G401 (cell line): Measurements from ENCODE around the gene ELMOD3. TPM values are rescaled to one million over a fixed set of nuclear protein-coding genes. Genes with fewer than 3 reads are reported as not detected.
"Not testable (repeated sequence)": the region's sequence is repeated elsewhere in the genome, so short reads cannot be mapped to it uniquely, and the experiment has no call there.

ENCODE experiments used
- DNase-seq: peaks from one replicate; pipeline ENCODE4 v3.0.0-alpha.2; 2015; ENCODE audit warnings: low spot score
- in situ Hi-C: cut with HindIII; loops from 2 replicates; pipeline ENCODE4 v1.10.0; 2016; ENCODE audit warnings: low sequenced_read_pairs, mixed read lengths
- total RNA-seq: library from RNA; depleted of rRNA; stranded (reverse); fragments of >200 nt; shearing (Covaris generic); gene quantifications from 2 replicates; pipeline ENCODE4 v1.2.3, GENCODE V29; 2014

ELMOD3 gene
- total RNA-seq, 1 experiment from 2014 or later = 11.2 TPM

DNA sequence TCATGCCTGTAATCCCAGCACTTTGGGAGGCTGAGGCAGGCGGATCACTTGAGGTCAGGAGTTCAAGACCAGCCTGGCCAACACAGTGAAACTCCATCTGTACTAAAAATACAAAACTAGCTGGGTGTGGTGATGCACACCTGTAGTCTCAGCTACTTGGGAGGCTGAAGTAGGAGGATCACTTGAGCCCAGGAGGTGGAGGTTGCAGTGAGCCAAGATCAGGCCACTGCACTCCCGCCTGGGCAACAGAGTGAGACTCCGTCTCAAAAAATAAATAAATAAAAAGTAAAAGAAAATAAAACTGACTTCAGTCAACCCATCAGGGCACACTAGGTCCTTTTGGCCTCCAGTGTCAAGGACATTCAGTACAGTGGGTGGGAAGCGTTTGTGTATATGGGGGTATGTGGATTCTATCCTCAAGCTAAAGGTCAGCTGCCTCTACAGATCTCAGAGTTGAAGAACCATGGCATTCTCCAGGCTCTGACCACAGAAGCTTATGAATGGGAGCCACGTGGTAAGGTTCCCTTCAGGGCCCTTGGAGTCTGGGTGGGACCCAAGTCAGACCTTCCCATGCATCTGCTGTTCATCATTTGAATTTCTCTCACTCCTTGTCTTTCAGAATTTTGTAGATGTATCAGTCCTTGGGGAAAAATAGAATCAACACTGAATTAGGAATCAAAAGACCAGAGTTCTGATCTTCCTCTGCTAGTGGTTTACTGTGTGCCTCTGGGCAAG is 8.3 kb downstream of the ELMOD3 start:
- DNase-seq, in situ Hi-C loops: not testable (repeated sequence)

DNA sequence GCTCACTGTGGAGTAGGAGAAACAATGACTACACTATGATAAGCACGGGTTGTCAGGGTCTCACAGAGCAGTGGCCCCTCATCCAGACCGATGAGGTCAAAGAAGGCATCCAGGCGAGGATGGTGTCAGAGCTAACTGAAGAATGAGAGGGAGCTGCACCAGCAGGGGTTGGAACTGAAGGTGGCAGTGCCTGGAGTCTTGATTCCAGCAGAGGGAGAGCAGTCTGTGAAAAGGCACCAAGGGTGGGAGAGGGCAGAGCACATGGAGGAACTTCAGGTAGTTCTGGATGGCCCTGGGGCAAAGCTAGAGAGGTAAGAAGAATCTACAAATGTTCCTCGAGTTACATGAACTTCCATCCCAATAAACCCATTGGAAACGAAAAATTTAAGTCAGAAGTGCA is 12.6 kb downstream of the ELMOD3 start:
- in situ Hi-C loops = no loop called here
- no peak for DNase-seq

DNA sequence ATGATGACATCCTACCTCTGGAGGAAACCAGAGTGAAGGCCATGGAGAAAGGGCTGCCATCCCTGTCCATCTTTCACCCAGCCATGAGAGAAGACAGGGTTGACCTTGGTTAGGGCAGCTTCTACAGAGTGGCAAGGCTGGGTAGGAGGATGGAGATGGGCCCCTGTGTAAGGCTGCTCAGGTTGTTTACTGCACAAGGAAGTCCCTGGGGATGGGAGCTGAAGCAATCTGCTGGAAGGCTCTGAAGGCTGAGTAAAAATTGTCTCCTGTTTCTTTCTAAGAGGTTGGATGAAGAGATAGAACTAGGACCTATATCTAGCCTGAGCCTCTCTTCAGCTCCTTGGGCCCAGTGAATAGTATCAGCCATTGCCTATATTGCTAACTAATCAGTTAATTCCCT is 14.4 kb downstream of the ELMOD3 start:
- in situ Hi-C loops = no loop called here
- DNase-seq = no peak

DNA sequence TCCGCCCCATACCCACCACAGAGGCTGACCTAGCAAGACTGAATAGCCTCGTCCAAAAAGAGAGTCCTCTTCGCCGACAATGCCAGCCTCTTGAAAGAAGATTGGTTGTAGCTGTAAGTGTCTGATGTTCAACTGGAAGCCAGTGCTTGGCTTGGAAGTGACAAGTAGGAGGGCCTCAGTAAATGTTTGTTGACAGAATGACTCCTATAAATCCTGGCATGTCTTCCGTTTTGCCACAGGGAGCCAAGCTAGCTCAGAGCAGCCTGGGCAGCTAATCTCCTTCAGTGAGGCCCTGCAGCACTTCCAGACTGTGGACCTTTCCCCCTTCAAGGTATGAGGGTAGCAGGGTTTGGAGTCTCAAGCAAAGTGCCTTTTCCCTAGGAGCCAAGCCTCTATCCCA is 14.9 kb downstream of the ELMOD3 start:
- DNase-seq = no peak
- in situ Hi-C loops = no loop called here

DNA sequence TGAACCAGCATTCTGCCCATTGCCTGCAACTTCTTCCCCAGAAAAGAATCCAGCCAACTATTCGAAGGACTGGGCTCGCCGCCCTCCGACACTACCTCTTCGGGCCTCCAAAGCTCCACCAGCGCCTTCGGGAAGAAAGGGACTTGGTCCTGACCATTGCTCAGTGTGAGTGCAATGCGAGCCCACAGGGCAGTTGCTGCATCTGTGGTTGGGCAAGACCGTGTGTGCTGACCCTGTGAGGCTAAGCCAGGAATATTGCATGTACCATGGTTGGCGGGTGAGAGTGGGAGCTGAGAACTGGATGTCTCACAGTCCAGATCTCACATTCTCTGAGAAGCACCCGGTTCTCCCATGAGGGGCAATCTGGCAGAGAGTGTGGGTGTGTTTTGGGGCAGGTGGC is 16.5 kb downstream of the ELMOD3 start:
- no peak for DNase-seq

DNA sequence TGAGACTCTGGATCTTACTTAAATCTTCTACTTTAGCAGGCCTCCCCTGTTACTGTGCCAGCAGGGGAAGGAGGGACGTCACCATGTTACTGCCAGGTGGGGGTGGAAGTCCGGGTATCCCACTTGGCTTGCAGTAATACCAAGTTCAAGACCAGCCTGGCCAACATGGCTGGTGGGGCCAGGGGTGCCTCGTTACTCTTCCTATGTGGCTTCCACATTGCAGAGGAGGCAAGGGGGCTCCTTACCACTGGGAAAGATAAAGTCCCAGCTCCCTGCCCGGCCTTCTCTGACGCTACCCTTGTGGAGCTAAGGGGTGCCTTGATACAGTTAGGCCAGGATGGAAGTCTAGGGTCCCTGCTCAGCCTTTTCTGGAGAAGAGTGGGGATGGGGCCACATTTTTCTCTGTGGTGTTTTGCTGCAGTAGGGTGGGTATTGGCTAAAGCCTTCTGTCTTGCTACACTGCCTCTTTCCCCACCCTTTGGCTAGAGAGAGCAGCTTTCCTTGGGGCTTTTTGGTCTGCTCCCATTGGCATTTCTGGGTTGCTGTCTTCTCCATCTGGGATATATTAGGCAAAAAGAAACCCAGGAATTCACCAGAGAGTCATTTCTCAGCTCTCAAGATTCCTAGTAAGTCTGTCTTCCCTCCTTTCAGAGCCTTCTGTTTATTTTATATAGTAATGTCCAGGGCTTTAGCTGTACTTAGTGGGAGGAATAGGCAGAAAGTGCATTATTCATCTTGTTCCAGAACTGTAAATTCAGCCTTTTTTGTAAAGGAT is 21.9 kb downstream of the ELMOD3 start:
- DNase-seq = no peak
- in situ Hi-C loops = no loop called here

More for the DNA sequence above, 16.5 kb downstream of the ELMOD3 start:
- in situ Hi-C loops = no loop called here

DNA sequence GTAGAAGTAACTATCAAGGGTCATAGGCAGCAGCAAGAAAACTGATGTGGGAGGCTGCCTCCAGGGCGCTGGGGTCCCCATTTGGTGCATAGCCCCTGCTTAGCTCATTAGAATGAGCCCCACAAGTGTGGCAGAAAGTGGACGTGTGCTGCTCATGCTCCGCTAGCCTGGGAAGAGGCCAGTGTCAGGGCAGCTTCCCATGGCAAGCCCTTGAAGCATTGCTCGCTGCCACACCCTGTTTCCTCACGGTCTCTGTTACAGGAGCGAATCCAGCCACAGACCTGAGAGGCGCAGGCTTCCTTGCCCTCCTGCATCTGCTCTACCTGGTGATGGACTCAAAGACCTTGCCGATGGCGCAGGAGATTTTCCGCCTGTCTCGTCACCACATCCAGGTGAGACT is 22.5 kb downstream of the ELMOD3 start:
- in situ Hi-C loops = no loop called here

DNA sequence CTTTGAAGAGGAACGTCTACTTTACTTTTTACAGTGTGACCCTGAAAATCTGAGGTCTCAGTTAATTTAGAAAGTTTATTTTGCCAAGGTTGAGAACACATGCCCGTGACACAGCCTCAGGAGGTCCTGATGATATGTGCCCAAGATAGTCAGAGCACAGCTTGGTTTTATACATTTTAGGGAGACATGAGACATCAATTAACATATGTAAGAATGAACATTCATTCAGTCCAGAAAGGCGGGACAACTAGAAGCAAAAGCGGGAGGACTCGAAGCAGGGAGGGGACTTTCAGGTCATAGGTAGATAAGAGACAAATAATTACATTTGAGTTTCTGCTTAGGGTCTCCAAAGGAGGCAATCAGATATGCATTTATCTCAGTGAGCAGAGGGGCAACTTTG is 23.7 kb downstream of the ELMOD3 start:
- no peak for DNase-seq
- in situ Hi-C loops = no loop called here

More for the DNA sequence above, 22.5 kb downstream of the ELMOD3 start:
- DNase-seq = no peak

DNA sequence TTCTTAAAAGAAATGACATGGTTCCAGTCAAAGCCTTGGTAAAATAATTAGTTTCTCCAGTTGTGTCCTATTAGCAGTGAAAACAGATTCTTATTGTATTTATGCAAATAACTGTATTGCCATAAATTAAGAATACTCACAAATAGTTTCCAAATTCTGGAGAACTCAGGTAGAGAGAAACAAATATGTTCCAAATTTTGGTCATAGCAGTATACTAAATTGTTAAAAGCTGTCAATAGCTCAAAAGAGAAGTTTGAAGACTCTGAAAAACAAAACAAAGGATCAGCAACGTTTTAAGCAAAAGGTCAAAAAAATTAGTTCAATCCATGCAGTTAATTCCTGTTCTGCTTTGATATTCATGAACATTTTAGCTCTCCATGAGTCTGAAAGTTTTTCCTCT is 25.5 kb downstream of the ELMOD3 start:
- in situ Hi-C loops = no loop called here
- no peak for DNase-seq

DNA sequence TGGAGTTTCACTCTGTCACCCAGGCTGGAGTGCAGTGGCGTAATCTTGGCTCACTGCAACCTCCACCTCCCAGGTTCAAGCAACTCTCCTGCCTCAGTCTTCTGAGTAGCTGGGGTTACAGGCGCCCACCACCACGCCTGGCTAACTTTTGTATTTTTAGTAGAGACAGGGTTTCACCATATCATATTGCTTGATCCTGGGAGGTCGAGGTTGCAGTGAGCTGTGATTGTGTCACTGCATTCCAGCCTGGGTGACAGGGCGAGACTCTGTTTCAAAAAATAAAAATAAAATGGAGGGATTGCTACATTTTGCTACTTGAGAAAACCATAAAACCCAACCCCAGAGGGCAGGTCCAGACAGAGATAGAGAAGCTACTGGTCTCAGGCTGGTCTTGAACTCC is 28.6 kb downstream of the ELMOD3 start:
- in situ Hi-C loops, DNase-seq: not testable (repeated sequence)

DNA sequence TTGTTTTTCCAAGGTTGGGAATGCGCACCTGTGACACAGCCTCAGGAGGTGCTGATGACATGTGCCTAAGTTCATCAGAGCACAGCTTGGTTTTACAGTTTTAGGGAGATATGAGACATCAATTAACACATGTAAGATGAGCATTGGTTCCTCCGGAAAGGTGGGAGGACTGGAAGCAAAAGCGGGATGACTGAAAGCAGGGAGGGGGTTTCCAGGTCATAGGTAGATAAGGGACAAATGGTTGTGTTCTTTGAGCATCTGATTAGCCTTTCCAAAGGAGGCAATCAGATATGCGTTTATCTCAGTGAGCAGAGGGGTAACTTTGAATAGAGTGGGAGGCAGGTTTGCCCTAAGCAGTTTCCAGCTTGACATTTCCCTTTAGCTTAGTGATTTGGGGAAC is 29.3 kb downstream of the ELMOD3 start:
- no peak for DNase-seq
- in situ Hi-C loops = no loop called here

DNA sequence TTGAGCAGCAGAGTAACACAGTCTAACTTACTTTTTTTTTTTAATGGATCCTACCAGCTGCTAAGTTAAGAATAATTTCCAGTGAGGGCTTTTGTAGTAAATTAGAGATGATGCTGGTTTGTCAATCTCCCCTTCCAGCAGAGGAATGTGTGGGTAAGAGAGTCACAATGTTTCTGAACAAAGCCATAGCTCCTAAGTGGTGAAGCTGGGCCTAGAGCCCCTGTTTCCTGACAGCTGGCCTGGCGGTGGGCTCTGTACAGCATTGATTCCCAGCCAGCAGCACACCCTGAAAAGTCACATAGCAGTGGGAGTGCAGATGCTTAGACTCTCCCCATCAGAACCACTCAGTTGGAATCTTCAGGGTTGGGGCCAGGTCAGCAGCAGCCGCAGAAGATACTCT is 31.2 kb downstream of the ELMOD3 start:
- in situ Hi-C loops = no loop called here
- DNase-seq = no peak

DNA sequence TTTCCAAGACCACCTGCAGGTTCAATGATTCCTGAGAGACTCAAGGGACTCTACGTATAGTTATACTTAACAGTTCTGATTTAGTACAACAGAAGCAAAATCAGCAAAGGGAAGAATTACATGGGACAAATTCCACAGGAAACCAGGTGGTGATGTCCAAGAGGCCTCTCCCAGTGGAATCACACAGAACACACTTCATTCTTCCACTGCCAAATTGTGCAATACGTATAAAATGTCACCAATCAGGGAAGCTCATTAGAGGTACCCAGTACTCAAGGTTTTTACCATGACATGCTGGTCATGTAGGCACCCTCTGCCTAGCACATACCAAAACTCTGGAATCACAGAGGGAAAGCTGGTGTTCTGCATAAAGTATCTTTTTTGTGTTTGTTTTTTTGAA is 33.2 kb downstream of the ELMOD3 start:
- in situ Hi-C loops = no loop called here
- no peak for DNase-seq

DNA sequence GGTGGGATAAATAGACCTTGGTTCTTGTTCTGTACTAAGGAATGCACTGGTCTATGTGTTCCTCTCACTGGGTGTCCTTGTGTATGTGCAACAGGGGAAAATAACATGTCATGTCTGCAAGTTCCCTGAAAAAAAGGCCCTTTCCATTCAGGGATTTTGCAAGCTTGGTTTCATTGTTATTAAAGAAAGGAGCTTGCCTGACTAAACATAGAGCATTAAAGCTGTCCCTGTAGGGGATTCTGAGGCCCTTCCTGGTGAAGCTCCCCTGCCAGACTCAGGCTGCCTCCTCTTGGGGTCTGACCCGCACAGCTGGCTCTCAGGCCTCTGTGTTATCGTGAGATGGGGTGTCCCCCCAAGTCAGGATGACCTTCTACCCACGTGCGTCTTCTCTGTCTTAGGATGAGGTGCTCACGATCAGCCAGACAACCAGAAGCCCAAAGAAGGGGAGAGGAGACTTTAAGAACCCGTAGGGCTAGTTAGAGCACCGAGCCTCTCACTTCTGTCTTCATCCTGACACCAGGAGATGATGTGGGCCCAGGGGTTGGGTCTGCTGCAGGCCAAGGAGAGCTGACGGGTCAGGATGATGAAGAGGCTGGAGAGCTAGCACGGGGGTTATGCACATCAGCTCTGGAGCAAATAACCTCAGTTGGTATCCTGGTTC is 34.4 kb downstream of the ELMOD3 start:
- in situ Hi-C loops = no loop called here
- no peak for DNase-seq

DNA sequence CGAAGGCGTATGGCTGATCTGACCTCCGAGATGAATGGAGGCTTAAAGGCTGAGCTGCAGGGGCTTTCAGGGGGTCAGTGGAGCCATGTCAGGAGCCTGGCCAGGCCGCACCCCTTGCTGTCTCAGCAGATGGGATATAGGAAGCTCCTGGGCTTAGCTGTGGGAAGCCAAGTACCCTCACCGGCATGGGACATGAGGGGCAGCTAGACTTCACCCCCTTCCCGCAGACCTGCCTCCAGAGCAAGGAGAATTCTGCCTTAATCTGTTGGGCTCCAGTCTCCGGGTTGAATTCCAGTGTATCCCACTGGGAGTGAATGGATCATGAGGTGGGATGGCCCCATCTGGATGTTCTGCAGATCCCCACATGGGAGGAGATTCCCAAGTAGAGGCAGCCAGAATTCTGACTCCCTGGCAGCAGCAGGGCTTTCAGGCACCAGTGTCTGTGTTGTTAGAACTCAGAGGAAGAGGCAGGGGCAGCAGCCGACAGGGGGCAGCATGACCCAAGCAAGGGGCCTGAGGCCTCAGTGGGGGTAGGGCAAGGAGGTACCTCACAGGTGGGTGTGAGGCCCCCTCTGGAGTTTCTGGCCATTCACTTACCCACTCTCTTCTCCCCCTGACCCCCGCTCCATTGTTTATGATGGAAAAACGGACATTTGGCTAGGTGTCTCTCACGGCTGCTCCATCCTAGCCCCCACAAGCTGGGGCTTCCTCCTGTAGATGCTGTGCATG is 36.5 kb downstream of the ELMOD3 start:
- in situ Hi-C loops = no loop called here
- peak; percentile 19 for DNase-seq

DNA sequence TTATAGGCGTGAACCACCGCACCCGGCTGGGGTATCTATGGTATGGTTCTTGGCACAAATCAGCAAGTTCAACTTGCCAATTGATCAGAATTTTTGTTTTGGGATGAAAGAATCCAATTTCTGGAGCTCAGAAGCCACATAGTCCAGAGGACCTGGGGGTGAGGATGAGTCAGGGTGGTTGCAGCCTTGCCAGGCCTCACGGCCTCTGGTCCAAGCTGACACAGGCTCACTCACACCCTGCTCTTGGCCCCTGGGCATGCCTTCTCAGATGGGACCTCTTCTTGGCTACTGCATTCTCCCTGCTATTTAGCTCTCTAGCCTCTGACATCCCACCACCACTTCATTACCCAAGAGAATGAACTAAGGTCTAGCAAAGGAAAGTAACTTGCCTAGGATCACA is 39.3 kb downstream of the ELMOD3 start:
- DNase-seq = no peak
- in situ Hi-C loops = no loop called here

DNA sequence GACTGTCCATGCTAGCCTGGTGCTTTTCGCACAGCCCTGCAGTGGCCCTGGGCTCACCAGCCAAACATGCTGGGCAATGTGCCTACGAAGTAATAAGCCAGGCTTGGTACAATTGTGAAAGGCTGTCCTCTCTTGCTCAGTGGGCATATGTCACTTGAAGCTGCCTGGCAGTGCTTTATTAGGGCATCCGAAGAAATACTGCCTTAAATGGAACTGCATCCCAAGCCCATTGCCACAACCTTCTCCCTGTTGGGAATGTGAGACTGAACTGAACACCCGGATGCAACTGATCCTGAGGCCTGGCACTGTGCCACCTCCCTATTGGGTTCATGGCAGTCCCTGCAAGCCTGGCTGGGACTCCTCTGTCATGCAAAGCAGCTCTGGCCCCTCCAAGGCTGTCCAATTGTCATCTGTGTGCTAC is 39.7 kb downstream of the ELMOD3 start:
- DNase-seq = peak; percentile 94
- in situ Hi-C loops = no loop called here

DNA sequence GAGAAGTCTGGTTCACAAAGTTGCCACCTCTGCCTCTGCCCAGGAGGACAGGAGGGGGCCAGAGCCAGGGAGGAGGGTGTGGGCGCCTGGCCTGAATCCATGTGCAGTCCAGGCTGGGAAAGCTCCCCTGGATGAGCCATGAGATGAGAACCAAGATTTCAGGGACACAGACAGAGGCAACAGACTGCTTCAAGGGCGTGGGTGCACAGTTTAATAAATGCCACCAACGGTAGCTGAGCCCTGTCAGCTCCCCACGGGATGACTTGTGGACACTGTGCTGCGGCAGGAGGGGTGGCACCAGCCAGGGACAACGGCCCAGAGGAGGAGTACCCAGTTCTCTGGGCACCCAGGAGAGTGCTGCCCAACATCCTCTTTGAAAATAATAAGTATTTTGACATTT is 40.4 kb downstream of the ELMOD3 start:
- no peak for DNase-seq

DNA sequence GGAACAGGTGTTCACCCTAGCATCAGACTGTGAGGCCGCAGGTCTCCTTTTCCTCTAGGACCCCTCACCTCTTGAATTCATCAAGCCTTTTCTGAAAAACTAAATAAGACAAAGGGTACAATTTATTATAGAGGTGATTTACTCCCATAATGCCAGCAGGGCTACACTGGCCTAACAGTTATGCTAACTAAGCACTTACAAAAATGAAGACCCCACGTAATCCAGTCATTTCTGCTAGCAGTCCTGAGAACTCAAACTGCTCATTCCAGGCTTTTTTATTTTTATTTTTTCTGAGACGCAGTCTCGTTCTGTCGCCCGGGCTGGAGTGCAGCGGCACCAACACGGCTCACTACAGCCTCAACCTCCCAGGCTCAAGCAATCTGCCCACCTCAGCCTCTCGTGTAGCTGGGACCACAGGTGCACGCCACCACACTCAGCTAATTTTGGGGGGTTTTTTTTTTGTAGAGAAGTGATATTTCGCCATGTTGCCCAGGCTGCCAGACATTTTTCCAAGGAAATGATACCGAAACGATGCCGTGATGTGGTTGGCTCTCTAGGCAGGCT is 41.4 kb downstream of the ELMOD3 start:
- no peak for DNase-seq
- in situ Hi-C loops = no loop called here

More for the DNA sequence above, 40.4 kb downstream of the ELMOD3 start:
- in situ Hi-C loops = no loop called here
